ENCODE measurements around the gene FSTL4. TPM values are rescaled to one million over a fixed set of nuclear protein-coding genes. Genes with fewer than 3 reads are reported as not detected.
A peak's percentile ranks its signal among the peaks of the same experiment; 100 is the strongest.

FSTL4 gene
- total and polyA plus RNA-seq, 12 donors, result 0.01 to 0.42 (median 0.38) TPM; not detected in 6

DNA sequence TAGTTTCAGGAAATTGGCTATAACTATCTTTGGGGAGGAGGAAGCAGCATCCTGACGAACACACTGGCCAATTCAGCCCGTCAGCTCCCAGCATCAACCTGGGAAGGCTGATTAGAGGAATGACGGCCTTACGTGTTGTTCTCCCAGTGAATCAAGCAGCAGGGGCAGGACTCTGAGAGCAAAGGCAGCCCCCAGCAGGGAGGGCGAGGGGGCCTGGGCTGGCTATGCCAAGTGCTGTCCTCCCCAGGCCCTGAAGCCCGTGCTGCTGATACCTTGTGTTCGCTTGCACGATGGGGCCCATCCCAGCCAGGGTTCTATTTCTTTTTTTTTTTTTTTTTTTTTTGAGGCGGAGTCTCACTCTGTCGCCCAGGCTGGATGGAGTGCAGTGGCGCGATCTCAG lies 254.1 kb downstream of the FSTL4 start:
- Histone ChIP-seq H3K27ac (no peak overlapping the region), H3K4me3 (no peak overlapping the region), H3K27me3 (peaks cover 0 to 32% (median 7%) of the 10 kb centered on the region in 7 donors), H3K4me1 (no peaks in the 10 kb centered on the region), H3K9me3 (no peaks in the 10 kb centered on the region), H3K36me3 (no peaks in the 10 kb centered on the region)
- intact Hi-C loops (cut with DNase I), result no loop called here
- no peak for DNase-seq
- 84 to 88% methylated on average over 11 to 12 of the region's 12 CpGs for WGBS, 2 donors
- TF ChIP-seq CTCF (IDR thresholded peaks at IDR 0.05), result no peak
- ATAC-seq, result no peak

GRCh38 chr5:133357758-133358157 lies 254.6 kb downstream of the FSTL4 start:
- Histone ChIP-seq H3K27me3 (peaks cover 0 to 27% (median 7%) of the 10 kb centered on the region in 7 donors), H3K36me3 (no peaks in the 10 kb centered on the region), H3K4me3 (no peak overlapping the region), H3K9me3 (no peaks in the 10 kb centered on the region), H3K27ac (no peak overlapping the region), H3K4me1 (no peaks in the 10 kb centered on the region)
- ATAC-seq (no peak), DNase-seq (no peak)
- intact Hi-C loops (cut with DNase I), result no loop called here
- 91 to 93% methylated on average over 4 of the region's 4 CpGs for WGBS, 2 donors
- no peak for TF ChIP-seq CTCF (IDR thresholded peaks at IDR 0.05)

GRCh38 chr5:133356984-133357421 lies 255.3 kb downstream of the FSTL4 start:
- ATAC-seq (peak in 2 of 8 donors; percentile 22 to 27), DNase-seq (no peak)
- no peaks in the 10 kb centered on the region for H3K9me3 ChIP-seq
- intact Hi-C loops (cut with DNase I), result no loop called here
- H3K27me3 ChIP-seq, result peaks cover 0 to 20% (median 7%) of the 10 kb centered on the region in 7 donors
- WGBS, 2 donors, result 55 to 60% methylated on average over 4 of the region's 4 CpGs
- H3K4me1 ChIP-seq, result no peaks in the 10 kb centered on the region
- no peak overlapping the region for H3K27ac ChIP-seq
- TF ChIP-seq CTCF (IDR thresholded peaks at IDR 0.05), result no peak
- H3K36me3 ChIP-seq, result no peaks in the 10 kb centered on the region
- no peak overlapping the region for H3K4me3 ChIP-seq

DNA sequence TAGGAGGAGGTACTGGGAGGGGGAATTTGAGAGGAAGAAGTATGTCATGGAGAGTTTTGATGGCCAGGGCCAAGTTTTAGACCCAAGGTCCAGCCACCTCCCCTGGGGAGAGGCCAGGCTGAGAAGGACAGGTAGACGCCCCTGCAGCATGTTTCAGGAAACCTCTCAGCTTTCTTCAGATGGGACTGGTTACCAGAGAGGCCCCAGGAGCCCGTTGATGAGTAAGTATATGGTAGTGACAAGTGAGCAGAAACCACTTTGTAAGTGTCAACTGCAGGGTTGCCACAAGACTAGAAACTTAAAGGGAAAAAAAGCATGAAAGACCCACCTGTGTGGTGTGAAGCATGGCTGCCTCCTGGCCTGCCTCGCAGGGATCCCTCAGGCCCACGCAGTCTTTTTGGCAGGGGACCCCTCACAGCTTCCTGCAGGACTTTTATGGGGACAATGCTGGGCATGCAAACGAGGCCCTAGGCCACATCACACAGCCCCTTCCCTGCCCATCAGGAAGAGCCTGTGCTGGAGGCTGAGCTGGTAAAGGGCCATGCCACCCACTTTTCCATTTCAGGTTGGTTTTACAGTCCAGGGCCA lies 255.9 kb downstream of the FSTL4 start:
- H3K27ac ChIP-seq, result no peak overlapping the region
- no peak for ATAC-seq
- H3K27me3 ChIP-seq, result peaks cover 0 to 15% (median 6%) of the 10 kb centered on the region in 7 donors
- H3K4me1 ChIP-seq, result no peaks in the 10 kb centered on the region
- no peaks in the 10 kb centered on the region for H3K36me3 ChIP-seq
- intact Hi-C loops (cut with DNase I), result no loop called here
- no peaks in the 10 kb centered on the region for H3K9me3 ChIP-seq
- WGBS, 2 donors, result 80 to 83% methylated on average over 5 of the region's 5 CpGs
- no peak for TF ChIP-seq CTCF (IDR thresholded peaks at IDR 0.05)
- no peak overlapping the region for H3K4me3 ChIP-seq
- no peak for DNase-seq

Measured in heart right ventricle (tissue), 16 donors.